H9 (cell line): ENCODE data around the gene SLC6A3. TPM values are rescaled to one million over a fixed set of nuclear protein-coding genes. Genes with fewer than 3 reads are reported as not detected.

Source experiments
- DNase-seq: peaks from one replicate; pipeline ENCODE4 v3.0.0-alpha.2; 2017
- H2AFZ ChIP-seq: one replicate; pipeline ENCODE4 v1.6.1; 2013; ENCODE audit warnings: mild to moderate bottlenecking, low read length, control low read depth, moderate library complexity
- H2AK5ac ChIP-seq: 2 replicates; pipeline ENCODE4 v1.6.1; 2013; ENCODE audit warnings: low read length, control low read depth, mixed read lengths; ENCODE audit not compliant: insufficient read length
- H2BK120ac ChIP-seq: one replicate; pipeline ENCODE4 v1.6.1; 2013; ENCODE audit warnings: low read depth, mild to moderate bottlenecking, low read length, control low read depth, inconsistent platforms; ENCODE audit not compliant: poor library complexity, severe bottlenecking
- H2BK12ac ChIP-seq: 2 replicates; pipeline ENCODE4 v1.6.1; 2013; ENCODE audit warnings: low read length, control low read depth, mixed read lengths, low read depth; ENCODE audit not compliant: insufficient read length
- H2BK15ac ChIP-seq: 2 replicates; pipeline ENCODE4 v1.6.1; 2013; ENCODE audit warnings: low read depth, low read length, control low read depth
- H2BK20ac ChIP-seq: one replicate; pipeline ENCODE4 v1.6.1; 2013; ENCODE audit warnings: low read depth, mild to moderate bottlenecking, low read length, control low read depth, inconsistent platforms; ENCODE audit not compliant: poor library complexity, severe bottlenecking
- H2BK5ac ChIP-seq: 2 replicates; pipeline ENCODE4 v1.6.1; 2013; ENCODE audit warnings: low read length, control low read depth, mixed read lengths; ENCODE audit not compliant: insufficient read length
- H3K14ac ChIP-seq: 2 replicates; pipeline ENCODE4 v1.6.1; 2013; ENCODE audit warnings: low read length, control low read depth; ENCODE audit not compliant: insufficient read depth
- H3K18ac ChIP-seq: 2 replicates; pipeline ENCODE4 v1.6.1; 2013; ENCODE audit warnings: low read depth, mild to moderate bottlenecking, mixed read lengths, low read length, control low read depth; ENCODE audit not compliant: insufficient read length
- H3K23ac ChIP-seq: 2 replicates; pipeline ENCODE4 v1.6.1; 2013; ENCODE audit warnings: low read length, control low read depth, mixed read lengths, low read depth; ENCODE audit not compliant: insufficient read length
- H3K23me2 ChIP-seq: 2 replicates; pipeline ENCODE4 v1.6.1; 2013; ENCODE audit warnings: low read depth, mild to moderate bottlenecking, mixed read lengths, low read length, control low read depth; ENCODE audit not compliant: insufficient read length, poor library complexity, severe bottlenecking
- H3K27ac ChIP-seq: 2 replicates; pipeline ENCODE4 v1.5.1; 2013; ENCODE audit warnings: low read length, control low read depth, mixed read lengths, low read depth; ENCODE audit not compliant: insufficient read length
- H3K27me3 ChIP-seq: 2 replicates; pipeline ENCODE4 v1.6.1; 2013; ENCODE audit warnings: low read length, control low read depth, inconsistent platforms; ENCODE audit not compliant: insufficient read depth
- H3K4ac ChIP-seq: 2 replicates; pipeline ENCODE4 v1.6.1; 2013; ENCODE audit warnings: low read depth, mild to moderate bottlenecking, control low read depth, inconsistent platforms, low read length, moderate library complexity
- H3K4me1 ChIP-seq: 2 replicates; pipeline ENCODE4 v1.6.1; 2013; ENCODE audit warnings: low read length, control low read depth, inconsistent platforms; ENCODE audit not compliant: insufficient read depth
- H3K4me2 ChIP-seq: 2 replicates; pipeline ENCODE4 v1.6.1; 2013; ENCODE audit warnings: low read length, control low read depth, mixed read lengths; ENCODE audit not compliant: insufficient read length, insufficient read depth
- H3K56ac ChIP-seq: 2 replicates; pipeline ENCODE4 v1.6.1; 2013; ENCODE audit warnings: low read depth, mild to moderate bottlenecking, mixed read lengths, low read length, control low read depth; ENCODE audit not compliant: insufficient read length
- H3K79me1 ChIP-seq: 2 replicates; pipeline ENCODE4 v1.6.1; 2013; ENCODE audit warnings: low read depth, mild to moderate bottlenecking, moderate library complexity, low read length, control low read depth, inconsistent platforms; ENCODE audit not compliant: insufficient read depth, poor library complexity, severe bottlenecking
- H3K79me2 ChIP-seq: 2 replicates; pipeline ENCODE4 v1.6.1; 2013; ENCODE audit warnings: low read length, control low read depth, inconsistent platforms; ENCODE audit not compliant: insufficient read depth
- H3K9ac ChIP-seq: 2 replicates; pipeline ENCODE4 v1.6.1; 2013; ENCODE audit warnings: low read length, control low read depth, mixed read lengths; ENCODE audit not compliant: insufficient read length; ENCODE audit errors: extremely low read depth
- H3K9me3 ChIP-seq: one replicate; pipeline ENCODE4 v1.6.1; 2013; ENCODE audit warnings: low read depth, low read length, inconsistent platforms; ENCODE audit not compliant: control insufficient read depth
- H3T11ph ChIP-seq: one replicate; pipeline ENCODE4 v1.6.1; 2013; ENCODE audit warnings: mild to moderate bottlenecking, low read length, control low read depth, inconsistent platforms
- H4K20me1 ChIP-seq: one replicate; pipeline ENCODE4 v1.6.1; 2013; ENCODE audit not compliant: control insufficient read depth, insufficient read length, insufficient read depth
- H4K5ac ChIP-seq: 2 replicates; pipeline ENCODE4 v1.6.1; 2013; ENCODE audit warnings: low read depth, mild to moderate bottlenecking, mixed read lengths, low read length, control low read depth; ENCODE audit not compliant: insufficient read length
- H4K8ac ChIP-seq: replicated peaks from 2 replicates; pipeline ENCODE4 v1.6.1; 2013; ENCODE audit warnings: low read length, control low read depth, mixed read lengths, low read depth; ENCODE audit not compliant: insufficient read length
- H4K91ac ChIP-seq: 2 replicates; pipeline ENCODE4 v1.6.1; 2013; ENCODE audit warnings: low read depth, mild to moderate bottlenecking, moderate library complexity, mixed read lengths, low read length, control low read depth; ENCODE audit not compliant: insufficient read length
- H3K27ac Mint-ChIP-seq, 3 experiments: 2 replicates in 2 of 3; 3 replicates in 1 of 3; pipeline ENCODE4 v1.8.0; 2020 to 2021; ENCODE audit warnings: mixed read lengths in 3 of 3, mild to moderate bottlenecking in 1 of 3, moderate library complexity in 1 of 3
- H3K27me3 Mint-ChIP-seq: 2 replicates; pipeline ENCODE4 v1.8.0; 2021; ENCODE audit warnings: low read depth, mild to moderate bottlenecking, moderate library complexity, mixed read lengths
- H3K36me3 Mint-ChIP-seq, 3 experiments: 2 replicates in 2 of 3; 3 replicates in 1 of 3; pipeline ENCODE4 v1.8.0; 2020 to 2021; ENCODE audit warnings: low read depth in 3 of 3, mixed read lengths in 3 of 3; ENCODE audit not compliant: insufficient read depth in 1 of 3
- H3K4me1 Mint-ChIP-seq, 2 experiments: 2 replicates each; pipeline ENCODE4 v1.8.0; 2020; ENCODE audit warnings: mixed read lengths in 2 of 2
- H3K4me3 Mint-ChIP-seq, 2 experiments: 2 replicates in 1 of 2; 3 replicates in 1 of 2; pipeline ENCODE4 v1.8.0; 2020 to 2021; ENCODE audit warnings: mild to moderate bottlenecking in 2 of 2, mixed read lengths in 2 of 2, moderate library complexity in 1 of 2
- H3K9me3 Mint-ChIP-seq, 2 experiments: 2 replicates in 1 of 2; 3 replicates in 1 of 2; pipeline ENCODE4 v1.8.0; 2020; ENCODE audit warnings: mild to moderate bottlenecking in 2 of 2, mixed read lengths in 2 of 2, moderate library complexity in 1 of 2
- CTCF ChIP-seq: fragments of 200-600 bp; sonication (generic); conservative IDR thresholded peaks from 3 replicates; pipeline ENCODE4 v1.8.0; 2021; ENCODE audit warnings: antibody characterized with exemption, mild to moderate bottlenecking
- WGBS: extraction: QIAGEN DNeasy Blood & Tissue Kit; methylation state at CpG from one replicate; pipeline ENCODE4 v1.1.7; 2013; ENCODE audit warnings: missing lambda C conversion rate, low lambda C conversion rate, mixed read lengths; ENCODE audit not compliant: insufficient read length; ENCODE audit errors: extremely low coverage; 5-methylcytosine and 5-hydroxymethylcytosine counted together
- total RNA-seq: library from RNA; stranded (reverse); gene quantifications from 2 replicates; pipeline ENCODE4 v1.2.1, GENCODE V29; 2021

The SLC6A3 gene
- total RNA-seq, 1 experiment from 2014 or later, result 0.61 TPM

GRCh38 chr5:1485579-1486118 is 40.4 kb upstream of the SLC6A3 start:
- H3K4me2 ChIP-seq, result no peak overlapping the region
- Mint-ChIP-seq H3K27me3 (no peaks in the 10 kb centered on the region), H3K36me3 (peaks cover 23 to 77% (median 72%) of the 10 kb centered on the region in 3 experiments; a peak in 6 of 7 replicates), H3K27ac (no peak overlapping the region), H3K9me3 (no peaks in the 10 kb centered on the region), H3K4me3 (no peak overlapping the region), H3K4me1 (peaks cover 0 to under 1% of the 10 kb centered on the region in 2 experiments; a peak in 2 of 4 replicates)
- H2BK12ac ChIP-seq, result no peak overlapping the region
- H3K14ac ChIP-seq, result no peak overlapping the region
- no peak overlapping the region for H2BK15ac ChIP-seq
- H3K79me2 ChIP-seq, result no peaks in the 10 kb centered on the region
- H4K20me1 ChIP-seq, result peaks cover 2% of the 10 kb centered on the region
- H4K5ac ChIP-seq, result no peak overlapping the region
- no peak overlapping the region for H3T11ph ChIP-seq
- no peak overlapping the region for H4K91ac ChIP-seq
- H2AFZ ChIP-seq, result no peak overlapping the region
- H3K27ac ChIP-seq, result no peak overlapping the region
- H3K23me2 ChIP-seq, result no peaks in the 10 kb centered on the region
- no peak overlapping the region for H3K56ac ChIP-seq
- no peak overlapping the region for H3K4ac ChIP-seq
- no peaks in the 10 kb centered on the region for H3K9me3 ChIP-seq
- no peaks in the 10 kb centered on the region for H3K4me1 ChIP-seq
- H3K79me1 ChIP-seq, result no peaks in the 10 kb centered on the region
- H2BK120ac ChIP-seq, result no peak overlapping the region
- no peak overlapping the region for H2BK5ac ChIP-seq
- no peaks in the 10 kb centered on the region for H3K27me3 ChIP-seq
- DNase-seq, result no peak
- no peak for TF ChIP-seq CTCF
- H2BK20ac ChIP-seq, result no peak overlapping the region
- no peak overlapping the region for H3K18ac ChIP-seq
- no peak overlapping the region for H3K9ac ChIP-seq
- H2AK5ac ChIP-seq, result no peak overlapping the region
- no CpG with 5 or more reads among the region's 15 CpGs for WGBS
- no peak overlapping the region for H4K8ac ChIP-seq
- no peak overlapping the region for H3K23ac ChIP-seq
